WERI-Rb-1 (cell line): ENCODE results near the gene TMEM50A.
A peak's percentile ranks its signal among the peaks of the same experiment; 100 is the strongest.
"Not testable (repeated sequence)": the region's sequence is repeated elsewhere in the genome, so short reads cannot be mapped to it uniquely, and the experiment has no call there.

Experiments
- DNase-seq: peaks from one replicate; pipeline ENCODE4 v3.0.0-alpha.2; 2020
- H3K27ac ChIP-seq: fragments of 250-450 bp; sonication (Bioruptor Pico); 2 replicates; pipeline ENCODE4 v1.5.1; 2020; ENCODE audit warnings: mild to moderate bottlenecking, moderate library complexity
- H3K27me3 ChIP-seq: fragments of 250-450 bp; sonication (Bioruptor Pico); 2 replicates; pipeline ENCODE4 v1.5.1; 2021; ENCODE audit warnings: mild to moderate bottlenecking, low read depth, moderate library complexity; ENCODE audit not compliant: insufficient read depth, severe bottlenecking
- H3K36me3 ChIP-seq: fragments of 250-450 bp; sonication (Bioruptor Pico); 2 replicates; pipeline ENCODE4 v1.5.1; 2020; ENCODE audit warnings: mild to moderate bottlenecking, moderate library complexity
- H3K4me3 ChIP-seq: 2 replicates; pipeline ENCODE4 v1.5.1; 2011; ENCODE audit warnings: low read depth, mild to moderate bottlenecking, control low read depth, low read length
- H3K9me3 ChIP-seq: fragments of 250-450 bp; sonication (Bioruptor Pico); 2 replicates; pipeline ENCODE4 v1.5.1; 2021; ENCODE audit warnings: mild to moderate bottlenecking, moderate library complexity; ENCODE audit not compliant: severe bottlenecking
- TF ChIP-seq, protein P1 (sequence below): IDR thresholded peaks from 2 replicates; pipeline ENCODE4 v1.5.1; 2011; ENCODE audit warnings: low read depth, mild to moderate bottlenecking, control low read depth, inconsistent platforms, low read length

TMEM50A gene

DNA sequence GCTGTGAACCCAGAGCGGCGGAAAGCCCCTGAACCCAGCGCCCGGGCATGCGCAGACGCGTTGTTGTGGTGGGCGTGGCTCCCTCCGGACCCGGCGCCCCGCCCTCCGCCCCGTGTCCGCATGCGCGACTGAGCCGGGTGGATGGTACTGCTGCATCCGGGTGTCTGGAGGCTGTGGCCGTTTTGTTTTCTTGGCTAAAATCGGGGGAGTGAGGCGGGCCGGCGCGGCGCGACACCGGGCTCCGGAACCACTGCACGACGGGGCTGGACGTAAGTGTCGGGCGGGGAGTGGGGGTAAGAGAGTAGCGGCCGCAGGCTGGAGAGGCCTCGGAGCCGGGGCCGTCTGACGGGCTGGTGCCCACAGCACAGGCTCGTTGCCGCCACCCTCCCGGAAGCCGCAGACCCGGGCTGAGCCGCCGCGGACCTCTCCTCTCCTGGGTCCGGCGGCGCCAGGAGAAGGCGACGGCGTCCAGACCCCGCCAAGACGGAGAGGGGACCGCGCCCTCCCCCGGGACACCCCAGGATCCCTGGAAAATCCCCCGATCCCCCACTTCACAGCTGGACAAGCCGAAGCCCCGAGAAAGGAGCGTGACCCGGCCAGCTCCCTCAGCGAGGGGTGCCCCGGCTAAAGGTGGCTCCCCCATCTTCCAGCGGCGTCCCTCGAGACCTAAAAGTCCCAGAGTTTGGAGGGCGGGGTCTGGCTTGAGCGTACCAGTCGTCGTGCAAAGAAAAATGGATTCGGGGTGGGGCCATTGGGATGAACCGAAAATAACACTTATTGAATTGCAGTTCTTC, at the start of gene TMEM50A:
Gene TMEM50A, plus strand, starts transcription at position 147 of the 794 bp plus-strand sequence. CDS start 2,153 bp downstream, outside the sequence.
- Histone ChIP-seq H3K9me3 (no peaks in the 10 kb centered on the region), H3K27ac (peak within 1 kb of the TSS; percentile 94), H3K4me3 (peak within 1 kb of the TSS; percentile 97), H3K36me3 (peaks cover 14% of the 10 kb centered on the region), H3K27me3 (no peaks in the 10 kb centered on the region)
- TF ChIP-seq, protein P1, sequence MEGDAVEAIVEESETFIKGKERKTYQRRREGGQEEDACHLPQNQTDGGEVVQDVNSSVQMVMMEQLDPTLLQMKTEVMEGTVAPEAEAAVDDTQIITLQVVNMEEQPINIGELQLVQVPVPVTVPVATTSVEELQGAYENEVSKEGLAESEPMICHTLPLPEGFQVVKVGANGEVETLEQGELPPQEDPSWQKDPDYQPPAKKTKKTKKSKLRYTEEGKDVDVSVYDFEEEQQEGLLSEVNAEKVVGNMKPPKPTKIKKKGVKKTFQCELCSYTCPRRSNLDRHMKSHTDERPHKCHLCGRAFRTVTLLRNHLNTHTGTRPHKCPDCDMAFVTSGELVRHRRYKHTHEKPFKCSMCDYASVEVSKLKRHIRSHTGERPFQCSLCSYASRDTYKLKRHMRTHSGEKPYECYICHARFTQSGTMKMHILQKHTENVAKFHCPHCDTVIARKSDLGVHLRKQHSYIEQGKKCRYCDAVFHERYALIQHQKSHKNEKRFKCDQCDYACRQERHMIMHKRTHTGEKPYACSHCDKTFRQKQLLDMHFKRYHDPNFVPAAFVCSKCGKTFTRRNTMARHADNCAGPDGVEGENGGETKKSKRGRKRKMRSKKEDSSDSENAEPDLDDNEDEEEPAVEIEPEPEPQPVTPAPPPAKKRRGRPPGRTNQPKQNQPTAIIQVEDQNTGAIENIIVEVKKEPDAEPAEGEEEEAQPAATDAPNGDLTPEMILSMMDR = no peak
- peak; percentile 91 for DNase-seq

DNA sequence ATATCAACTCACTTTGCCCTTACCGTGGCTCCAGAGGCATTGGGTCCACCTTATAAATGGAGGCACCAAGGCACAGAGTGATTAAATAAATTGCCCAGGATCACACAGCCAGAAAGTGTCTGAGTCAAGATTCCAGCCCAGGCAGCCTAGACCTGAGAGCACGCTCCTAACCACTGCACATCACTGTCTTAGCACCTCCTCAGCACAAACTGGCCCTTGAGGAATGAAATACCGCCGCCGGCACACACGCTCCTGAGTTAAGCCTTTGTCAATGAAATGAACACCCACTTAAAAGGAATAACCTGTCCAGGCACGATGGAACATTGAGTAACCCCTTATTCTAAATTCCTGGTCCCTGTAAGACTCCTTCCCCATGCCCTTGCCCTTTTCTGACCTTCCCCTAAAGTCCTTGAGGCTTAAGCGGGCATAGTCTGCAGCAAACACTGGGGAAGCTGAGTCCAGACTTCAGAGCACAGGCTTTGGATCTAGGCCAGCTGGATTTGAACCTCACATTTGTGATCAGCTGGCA, 49.5 kb upstream of the TMEM50A start:
- H3K27ac ChIP-seq, H3K9me3 ChIP-seq, H3K27me3 ChIP-seq, H3K36me3 ChIP-seq, DNase-seq, H3K4me3 ChIP-seq: not testable (repeated sequence)

DNA sequence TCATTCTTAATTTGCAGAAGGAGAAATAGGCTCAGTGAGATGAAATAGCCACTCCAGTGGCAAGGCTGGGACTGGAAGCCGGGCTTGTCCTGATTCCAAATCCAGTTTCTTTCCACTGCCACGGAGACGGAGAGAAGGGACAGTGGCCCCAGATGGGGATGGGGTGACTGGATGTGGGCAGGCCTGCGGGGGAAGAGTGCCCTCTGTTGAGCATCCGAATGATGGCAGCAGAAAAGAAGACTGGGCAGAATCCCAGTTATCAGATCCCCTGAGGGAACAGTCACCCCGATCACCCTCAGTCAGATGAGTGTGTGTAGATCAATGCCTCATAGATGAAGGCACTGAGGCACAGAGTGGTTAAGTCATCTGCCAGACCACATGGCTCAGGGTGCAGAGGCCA, 48.1 kb upstream of the TMEM50A start:
- peak; percentile 16 for DNase-seq
- H3K4me3 ChIP-seq, H3K27ac ChIP-seq, H3K36me3 ChIP-seq, H3K27me3 ChIP-seq, H3K9me3 ChIP-seq: not testable (repeated sequence)
- TF ChIP-seq, protein P1 = 0 out of 2 replicates have a peak, but pooled peaks have one; percentile 10

DNA sequence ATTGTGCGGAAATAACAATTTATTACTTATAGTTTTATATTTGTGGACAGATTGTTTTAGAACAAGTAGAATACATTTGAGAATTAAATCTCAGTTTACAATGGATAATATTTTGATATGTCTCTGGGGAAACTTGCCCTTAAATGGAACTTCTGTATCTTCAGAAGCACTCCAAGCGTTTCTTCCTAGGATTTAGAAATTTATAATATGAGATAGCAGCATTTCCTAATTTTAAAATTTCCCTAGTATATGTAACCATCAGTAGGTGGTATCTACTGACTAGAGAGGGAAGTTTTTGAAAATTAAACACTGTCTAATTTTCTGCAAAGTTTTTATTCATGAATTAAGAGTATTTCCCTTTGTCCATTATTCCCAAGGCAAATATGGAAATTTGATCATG, 44.7 kb upstream of the TMEM50A start:
- not testable (repeated sequence) for H3K9me3 ChIP-seq, H3K27me3 ChIP-seq, H3K4me3 ChIP-seq, DNase-seq, H3K27ac ChIP-seq, H3K36me3 ChIP-seq

DNA sequence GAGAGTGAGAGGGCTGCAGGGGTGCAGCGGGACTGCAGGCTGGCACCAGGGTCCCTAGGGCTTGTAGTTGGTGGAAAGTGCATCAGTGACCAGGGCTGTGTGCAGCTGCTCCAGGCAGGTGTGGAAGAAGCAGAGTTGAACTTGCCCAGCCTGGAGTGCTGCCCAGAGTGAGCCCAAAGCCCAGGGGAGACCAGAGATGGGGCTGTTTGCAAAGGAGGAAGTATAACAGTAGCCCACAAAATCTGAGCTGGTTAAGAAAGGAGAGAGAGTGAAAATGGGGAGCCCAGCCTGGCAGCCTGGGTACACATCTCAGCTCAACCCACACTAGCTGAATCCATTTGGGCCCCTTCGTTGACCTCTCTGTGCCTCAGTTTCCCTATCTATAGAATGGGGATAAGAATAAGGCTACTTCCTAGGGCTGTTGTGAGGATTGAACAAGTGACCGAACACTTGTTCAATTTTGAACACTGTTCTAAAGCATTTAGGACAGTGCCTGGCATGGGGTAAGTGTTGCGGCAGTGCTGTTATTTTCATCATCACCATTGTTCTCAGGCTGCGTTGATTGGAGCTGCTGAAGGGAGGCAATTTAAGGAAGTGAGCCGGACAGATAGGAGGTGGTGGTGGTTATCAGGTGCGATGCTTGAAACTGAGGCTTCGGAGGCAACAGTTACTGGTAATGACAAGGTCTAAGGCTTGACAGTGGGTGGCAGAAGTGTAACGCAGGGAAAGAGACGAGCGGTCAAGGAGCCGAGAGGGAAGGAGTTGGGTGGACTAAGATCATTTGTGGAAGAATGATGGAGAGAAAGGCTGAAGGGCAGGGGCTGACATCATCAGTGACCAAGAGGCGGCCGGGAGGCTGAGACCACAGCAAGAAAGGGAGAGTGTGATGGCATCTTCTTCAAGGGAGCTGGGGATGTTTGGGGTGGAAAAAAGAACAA, 43.0 kb upstream of the TMEM50A start:
- H3K27me3 ChIP-seq, H3K27ac ChIP-seq, H3K4me3 ChIP-seq, DNase-seq, H3K36me3 ChIP-seq, H3K9me3 ChIP-seq: not testable (repeated sequence)

DNA sequence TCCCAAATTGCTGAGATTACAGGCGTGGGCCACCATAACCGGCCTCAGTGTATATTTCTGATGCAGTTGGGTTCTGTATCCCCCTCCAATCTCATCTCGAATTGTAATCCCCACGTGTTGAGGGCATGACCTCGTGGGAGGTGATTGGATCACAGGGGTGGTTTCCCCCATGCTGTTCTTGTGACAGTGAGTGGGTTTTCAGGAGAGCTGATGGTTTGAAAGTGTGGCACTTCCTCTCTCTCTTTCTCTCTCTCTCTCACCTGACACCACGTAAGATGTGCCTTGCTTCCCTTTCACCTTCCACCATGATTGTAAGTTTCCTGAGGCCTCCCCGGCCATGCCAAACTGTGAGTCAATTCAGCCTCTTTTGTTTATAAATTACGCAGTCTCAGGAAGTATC, 41.6 kb upstream of the TMEM50A start:
- H3K36me3 ChIP-seq, H3K27ac ChIP-seq, H3K27me3 ChIP-seq, H3K4me3 ChIP-seq, DNase-seq, H3K9me3 ChIP-seq: not testable (repeated sequence)

DNA sequence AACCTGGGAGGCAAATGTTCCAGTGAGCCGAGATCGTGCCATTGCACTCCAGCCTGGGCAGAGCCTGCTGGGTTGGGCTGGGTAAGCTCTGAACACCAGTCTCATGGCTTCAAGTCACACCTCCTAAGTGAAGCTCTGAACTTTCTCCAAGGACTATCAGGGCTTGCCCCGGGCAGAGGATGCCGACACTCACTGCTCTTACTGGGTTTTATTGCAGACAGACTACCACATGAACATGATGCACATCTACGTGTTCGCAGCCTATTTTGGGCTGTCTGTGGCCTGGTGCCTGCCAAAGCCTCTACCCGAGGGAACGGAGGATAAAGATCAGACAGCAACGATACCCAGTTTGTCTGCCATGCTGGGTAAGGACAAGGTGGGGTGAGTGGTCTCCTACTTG, 37.4 kb upstream of the TMEM50A start:
- not testable (repeated sequence) for H3K27me3 ChIP-seq, H3K27ac ChIP-seq

DNA sequence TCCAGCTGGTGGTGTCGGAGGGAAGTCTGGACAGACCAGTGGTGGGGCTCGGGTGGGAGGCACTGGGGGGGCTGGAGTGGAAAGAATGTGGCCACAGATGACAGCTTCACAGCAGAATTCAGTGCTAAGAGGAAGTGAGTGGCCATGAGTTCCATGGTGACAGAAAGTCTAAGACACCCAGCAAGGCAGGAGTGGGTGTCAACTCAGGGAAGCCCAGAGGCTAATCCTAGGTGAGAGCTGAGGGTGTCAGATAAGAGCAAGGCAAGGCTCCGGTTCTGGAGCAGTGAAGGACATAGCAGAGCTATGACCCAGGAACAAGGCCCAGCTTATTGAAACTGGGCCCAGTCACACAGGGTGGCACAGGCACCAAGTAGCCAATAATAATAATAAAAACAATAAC, 35.8 kb upstream of the TMEM50A start:
- not testable (repeated sequence) for H3K27ac ChIP-seq, H3K4me3 ChIP-seq, H3K9me3 ChIP-seq, DNase-seq, H3K27me3 ChIP-seq, H3K36me3 ChIP-seq

More for the DNA sequence above, 37.4 kb upstream of the TMEM50A start:
- DNase-seq, H3K36me3 ChIP-seq, H3K4me3 ChIP-seq, H3K9me3 ChIP-seq: not testable (repeated sequence)

DNA sequence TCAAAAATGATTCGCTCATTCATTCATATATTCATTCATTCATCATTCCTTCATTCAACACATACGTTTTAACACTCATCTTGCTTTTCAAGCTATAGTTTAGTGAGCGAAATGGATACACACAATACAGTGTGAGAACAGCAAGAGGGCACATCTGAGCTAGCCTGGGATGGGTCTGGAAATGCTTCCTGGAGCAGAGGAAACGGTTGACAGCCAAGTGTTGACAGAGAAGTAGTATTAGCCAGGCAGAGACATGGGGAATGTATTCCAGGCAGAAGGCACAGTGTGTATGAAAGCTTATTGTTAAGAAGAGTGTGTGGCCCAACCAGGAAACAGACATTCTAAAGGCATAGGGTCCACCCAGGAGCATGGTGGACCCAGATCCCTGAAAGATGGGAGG, 33.2 kb upstream of the TMEM50A start:
- DNase-seq, H3K36me3 ChIP-seq, H3K9me3 ChIP-seq, H3K27ac ChIP-seq, H3K4me3 ChIP-seq, H3K27me3 ChIP-seq: not testable (repeated sequence)

DNA sequence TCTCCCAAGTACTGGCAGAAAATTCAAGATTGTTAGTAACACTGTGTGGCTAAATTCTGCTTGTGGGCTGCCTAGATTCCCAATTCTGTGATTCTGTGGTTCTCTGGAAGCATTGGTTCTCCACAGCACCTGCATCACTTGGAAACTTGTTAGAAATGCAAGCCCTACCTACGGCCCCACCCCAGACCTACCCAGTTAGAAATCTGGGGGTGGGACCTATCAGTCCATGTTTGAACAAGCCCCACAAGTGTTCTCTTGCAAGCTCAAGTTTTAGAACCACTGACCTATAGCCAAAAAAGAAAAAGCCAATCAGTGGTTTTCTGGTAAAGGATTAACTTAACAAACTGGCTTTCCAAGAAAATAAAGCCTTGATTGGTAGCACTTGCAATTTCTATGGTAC, 30.0 kb upstream of the TMEM50A start:
- not testable (repeated sequence) for H3K4me3 ChIP-seq, DNase-seq, H3K27ac ChIP-seq, H3K9me3 ChIP-seq, H3K36me3 ChIP-seq, H3K27me3 ChIP-seq

DNA sequence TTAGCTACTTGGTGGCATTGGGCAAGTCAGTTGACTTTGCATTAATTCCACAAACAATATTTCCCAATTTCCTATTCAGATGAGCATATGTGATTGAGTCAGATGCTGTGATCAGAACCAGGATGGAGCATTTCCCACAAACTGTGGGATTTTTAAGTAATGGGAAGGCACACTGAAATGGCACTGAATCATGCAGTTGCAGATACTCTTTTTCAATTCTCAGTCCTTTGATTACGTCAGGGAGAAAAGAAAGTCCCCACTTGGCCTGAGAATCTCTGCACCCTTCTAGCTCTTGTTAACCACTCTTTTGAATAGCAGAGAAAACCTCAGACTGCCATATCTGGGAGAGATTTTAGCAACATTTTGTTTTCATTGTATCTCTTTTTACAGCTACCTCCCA, 29.0 kb upstream of the TMEM50A start:
- H3K27ac ChIP-seq, H3K4me3 ChIP-seq, H3K27me3 ChIP-seq, H3K36me3 ChIP-seq, H3K9me3 ChIP-seq, DNase-seq: not testable (repeated sequence)

DNA sequence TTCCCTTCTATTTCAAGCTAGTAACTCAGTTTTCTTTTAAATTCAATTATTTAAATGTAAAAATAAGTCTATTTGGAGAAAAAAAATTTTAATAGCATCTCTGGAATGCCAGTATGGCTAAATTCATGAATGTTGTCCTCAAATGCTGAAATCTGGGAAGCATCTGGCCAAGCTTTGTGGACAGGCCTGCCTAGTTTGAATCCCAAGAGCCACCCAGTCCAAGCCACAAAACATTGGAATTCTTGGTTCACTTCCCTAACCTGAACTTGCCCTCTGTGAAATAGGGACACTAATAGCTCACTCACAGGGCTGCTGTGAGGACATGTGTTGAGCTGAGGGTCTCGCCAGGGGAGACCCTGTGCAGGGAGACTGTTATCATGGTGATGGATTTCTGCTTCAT, 28.6 kb upstream of the TMEM50A start:
- H3K4me3 ChIP-seq, DNase-seq: not testable (repeated sequence)

More for the DNA sequence above, 28.6 kb upstream of the TMEM50A start:
- H3K27me3 ChIP-seq, H3K36me3 ChIP-seq, H3K27ac ChIP-seq, H3K9me3 ChIP-seq: not testable (repeated sequence)
